HEK293 (cell line): ENCODE data around the gene NRL.

Experiments used
- ATF2 ChIP-seq: fragments of 450-650 bp; formaldehyde crosslinking; IDR thresholded peaks from 2 replicates; pipeline ENCODE4 v1.5.1; 2016; ENCODE audit warnings: missing biosample characterization, missing genetic modification characterization, low read depth
- EGR2 ChIP-seq: fragments of 450-650 bp; formaldehyde crosslinking; IDR thresholded peaks from 2 replicates; pipeline ENCODE4 v1.5.1; 2016; ENCODE audit warnings: low read depth, missing biosample characterization, missing genetic modification characterization
- GLI2 ChIP-seq: fragments of 450-650 bp; formaldehyde crosslinking; IDR thresholded peaks from 2 replicates; pipeline ENCODE4; 2017; ENCODE audit warnings: missing biosample characterization, missing genetic modification characterization, low read depth, borderline replicate concordance
- GLIS2 ChIP-seq: fragments of 450-650 bp; formaldehyde crosslinking; IDR thresholded peaks from 2 replicates; pipeline ENCODE4 v1.5.1; 2016; ENCODE audit warnings: missing biosample characterization, missing genetic modification characterization
- KLF1 ChIP-seq: fragments of 450-650 bp; formaldehyde crosslinking; IDR thresholded peaks from 2 replicates; pipeline ENCODE4 v1.5.1; 2016; ENCODE audit warnings: missing biosample characterization, missing genetic modification characterization
- KLF16 ChIP-seq: fragments of 450-650 bp; formaldehyde crosslinking; IDR thresholded peaks from 2 replicates; pipeline ENCODE4 v1.5.1; 2017; ENCODE audit warnings: missing biosample characterization, missing genetic modification characterization
- KLF17 ChIP-seq: fragments of 450-650 bp; formaldehyde crosslinking; IDR thresholded peaks from 2 replicates; pipeline ENCODE4 v1.5.1; 2016; ENCODE audit warnings: missing biosample characterization, missing genetic modification characterization
- SETDB1 ChIP-seq: IDR thresholded peaks from one replicate; pipeline ENCODE4 v1.6.1; 2017; ENCODE audit warnings: mild to moderate bottlenecking, low read length, moderate library complexity, mixed read lengths; ENCODE audit not compliant: insufficient read length
- SP2 ChIP-seq: fragments of 450-650 bp; formaldehyde crosslinking; IDR thresholded peaks from 2 replicates; pipeline ENCODE4 v1.5.1; 2016; ENCODE audit warnings: missing biosample characterization, missing genetic modification characterization
- ZBTB20 ChIP-seq: fragments of 450-650 bp; formaldehyde crosslinking; IDR thresholded peaks from 2 replicates; pipeline ENCODE4 v1.5.1; 2016; ENCODE audit warnings: missing biosample characterization, missing genetic modification characterization
- ZBTB21 ChIP-seq: fragments of 450-650 bp; formaldehyde crosslinking; IDR thresholded peaks from 2 replicates; pipeline ENCODE4 v1.5.1; 2017; ENCODE audit warnings: missing biosample characterization, missing genetic modification characterization
- ZBTB48 ChIP-seq: fragments of 450-650 bp; formaldehyde crosslinking; IDR thresholded peaks from 2 replicates; pipeline ENCODE4 v1.5.1; 2016; ENCODE audit warnings: missing biosample characterization, missing genetic modification characterization
- ZEB2 ChIP-seq: fragments of 450-650 bp; formaldehyde crosslinking; IDR thresholded peaks from 2 replicates; pipeline ENCODE4 v1.5.1; 2016; ENCODE audit warnings: missing biosample characterization, missing genetic modification characterization
- ZFP41 ChIP-seq: fragments of 450-650 bp; formaldehyde crosslinking; IDR thresholded peaks from 2 replicates; pipeline ENCODE4 v1.5.1; 2016; ENCODE audit warnings: missing biosample characterization, missing genetic modification characterization, borderline replicate concordance
- ZNF140 ChIP-seq: fragments of 450-650 bp; formaldehyde crosslinking; IDR thresholded peaks from 2 replicates; pipeline ENCODE4 v1.5.1; 2016; ENCODE audit warnings: missing biosample characterization, missing genetic modification characterization
- ZNF174 ChIP-seq: fragments of 450-650 bp; formaldehyde crosslinking; IDR thresholded peaks from 2 replicates; pipeline ENCODE4 v1.5.0; 2017; ENCODE audit warnings: missing biosample characterization, mild to moderate bottlenecking, missing genetic modification characterization
- ZNF239 ChIP-seq: fragments of 450-650 bp; formaldehyde crosslinking; IDR thresholded peaks from 2 replicates; pipeline ENCODE4 v1.5.1; 2016; ENCODE audit warnings: missing biosample characterization, missing genetic modification characterization
- ZNF302 ChIP-seq: fragments of 450-650 bp; formaldehyde crosslinking; IDR thresholded peaks from 2 replicates; pipeline ENCODE4 v1.5.1; 2016; ENCODE audit warnings: missing biosample characterization, missing genetic modification characterization, low read depth
- ZNF335 ChIP-seq: fragments of 450-650 bp; formaldehyde crosslinking; conservative IDR thresholded peaks from 2 replicates; pipeline ENCODE4 v1.5.1; 2016; ENCODE audit warnings: missing biosample characterization, missing genetic modification characterization
- ZNF37A ChIP-seq: fragments of 450-650 bp; IDR thresholded peaks from 2 replicates; pipeline ENCODE4 v1.5.1; 2018; ENCODE audit warnings: missing biosample characterization, missing genetic modification characterization
- ZNF529 ChIP-seq: fragments of 450-650 bp; formaldehyde crosslinking; IDR thresholded peaks from 2 replicates; pipeline ENCODE4 v1.5.1; 2017; ENCODE audit warnings: missing genetic modification characterization, missing biosample characterization; ENCODE audit not compliant: insufficient replicate concordance
- ZNF555 ChIP-seq: fragments of 450-650 bp; formaldehyde crosslinking; conservative IDR thresholded peaks from 2 replicates; pipeline ENCODE4 v1.5.1; 2017; ENCODE audit warnings: missing biosample characterization, mild to moderate bottlenecking, missing genetic modification characterization, inconsistent platforms
- ZNF600 ChIP-seq: fragments of 450-650 bp; formaldehyde crosslinking; IDR thresholded peaks from 2 replicates; pipeline ENCODE4 v1.5.1; 2016; ENCODE audit warnings: missing biosample characterization, missing genetic modification characterization
- ZNF654 ChIP-seq: fragments of 450-650 bp; formaldehyde crosslinking; IDR thresholded peaks from 2 replicates; pipeline ENCODE4 v1.5.1; 2016; ENCODE audit warnings: low read depth, missing biosample characterization, missing genetic modification characterization
- ZNF660 ChIP-seq: fragments of 450-650 bp; IDR thresholded peaks from 2 replicates; pipeline ENCODE4 v1.5.1; 2018; ENCODE audit warnings: missing biosample characterization, mild to moderate bottlenecking, missing genetic modification characterization
- ZNF76 ChIP-seq: fragments of 450-650 bp; formaldehyde crosslinking; IDR thresholded peaks from 2 replicates; pipeline ENCODE4; 2016; ENCODE audit warnings: low read depth, missing biosample characterization, missing genetic modification characterization, borderline replicate concordance
- ZNF777 ChIP-seq: fragments of 450-650 bp; formaldehyde crosslinking; IDR thresholded peaks from 2 replicates; pipeline ENCODE4 v1.5.1; 2017; ENCODE audit warnings: missing biosample characterization, missing genetic modification characterization, borderline replicate concordance
- ZNF785 ChIP-seq: fragments of 450-650 bp; formaldehyde crosslinking; IDR thresholded peaks from 2 replicates; pipeline ENCODE4 v1.5.1; 2016; ENCODE audit warnings: missing biosample characterization, missing genetic modification characterization
- ZSCAN30 ChIP-seq: fragments of 450-650 bp; IDR thresholded peaks from 2 replicates; pipeline ENCODE4 v1.5.1; 2018; ENCODE audit warnings: missing biosample characterization, mild to moderate bottlenecking, missing genetic modification characterization, moderate library complexity
- TF ChIP-seq, protein P1 (sequence below): fragments of 450-650 bp; formaldehyde crosslinking; IDR thresholded peaks from 2 replicates; pipeline ENCODE4 v1.5.1; 2016; ENCODE audit warnings: missing biosample characterization, missing genetic modification characterization
- TF ChIP-seq, protein P2 (sequence below): fragments of 450-650 bp; formaldehyde crosslinking; IDR thresholded peaks from 2 replicates; pipeline ENCODE4 v1.5.1; 2016; ENCODE audit warnings: missing biosample characterization, missing genetic modification characterization
- TF ChIP-seq, protein P3 (sequence below): fragments of 450-650 bp; formaldehyde crosslinking; IDR thresholded peaks from 2 replicates; pipeline ENCODE4 v1.5.1; 2017; ENCODE audit warnings: missing biosample characterization, mild to moderate bottlenecking, missing genetic modification characterization, moderate library complexity

Gene NRL

DNA sequence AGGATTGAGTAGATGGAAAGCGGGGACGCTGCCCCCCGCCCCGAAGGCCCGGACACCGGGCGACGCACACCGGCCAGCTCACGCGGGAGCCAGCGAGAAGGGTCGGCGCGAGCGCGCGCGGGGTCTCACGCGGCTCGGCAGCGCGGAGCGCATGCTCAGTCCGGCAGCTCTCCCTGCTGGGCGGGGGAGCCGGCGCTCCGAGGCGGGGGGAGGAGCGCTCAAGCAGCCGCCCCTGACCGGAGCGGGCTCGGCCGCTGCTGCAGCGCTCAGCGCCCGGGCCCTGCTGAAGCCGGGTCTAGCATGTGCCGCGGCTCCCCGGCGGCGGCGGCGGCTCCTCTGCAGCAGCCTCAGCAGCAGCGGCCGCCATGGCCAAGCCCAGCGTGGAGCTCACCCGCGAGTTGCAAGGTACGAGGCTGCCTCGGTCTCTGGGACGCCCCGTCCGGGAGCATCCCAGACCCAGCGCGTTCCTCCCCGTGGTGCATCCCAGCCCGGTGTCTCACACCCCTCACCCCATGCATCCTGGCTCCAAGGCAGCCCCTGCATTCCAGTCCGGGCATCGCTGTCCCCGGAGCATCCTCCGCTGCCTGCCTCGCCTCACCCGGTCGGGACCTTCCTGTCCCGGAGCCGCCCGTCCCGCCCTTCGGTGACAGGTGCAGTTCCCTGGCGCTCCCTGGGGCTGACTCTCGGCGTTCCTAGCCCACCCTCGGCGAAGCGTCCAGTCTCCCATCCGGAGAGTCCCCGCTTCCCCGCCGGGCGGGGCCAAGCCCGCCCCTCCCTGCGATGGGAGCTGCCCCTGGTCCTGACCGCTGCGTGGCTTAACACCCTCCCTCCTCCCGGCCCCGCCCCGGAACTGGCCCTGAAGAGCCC lies 62.7 kb downstream of the NRL start, which contains the start of gene CARMIL3 (continued):
- TF ChIP-seq ATF2 (no peak), ZNF600 (tag by site-specific recombination) (peak; percentile 83), ZNF140 (tag by site-specific recombination) (no peak), GLI2 (tag by site-specific recombination) (no peak), ZBTB48 (tag by site-specific recombination) (peak; percentile 64), ZNF239 (tag by site-specific recombination) (no peak), ZFP41 (tag by site-specific recombination) (no peak), SETDB1 (no peak), ZNF529 (no peak), ZSCAN30 (tag by site-specific recombination) (no peak), GLIS2 (tag by site-specific recombination) (peak; percentile 55; the same call in 1 of the 2 replicates), ZNF76 (tag by site-specific recombination) (0 out of 2 replicates have a peak, but pooled peaks have one; percentile 12), ZNF37A (tag by site-specific recombination) (no peak), ZNF302 (tag by site-specific recombination) (no peak), KLF16 (tag by site-specific recombination) (peak; percentile 42), ZNF174 (tag by site-specific recombination) (no peak), KLF1 (tag by site-specific recombination) (peak; percentile 88), SP2 (peak; percentile 87), ZNF660 (tag by site-specific recombination) (no peak), KLF17 (no peak; the same call in 1 of the 2 replicates), ZNF785 (tag by site-specific recombination) (no peak), ZNF335 (tag by site-specific recombination) (peak; percentile 49), ZNF777 (tag by site-specific recombination) (no peak; the same call in 1 of the 2 replicates), ZEB2 (tag by site-specific recombination) (peak; percentile 34; the same call in 1 of the 2 replicates), ZBTB21 (tag by site-specific recombination) (no peak), EGR2 (no peak), ZNF654 (tag by site-specific recombination) (no peak), ZNF555 (no peak), ZBTB20 (tag by site-specific recombination) (peak; percentile 73)
- TF ChIP-seq, protein P1, sequence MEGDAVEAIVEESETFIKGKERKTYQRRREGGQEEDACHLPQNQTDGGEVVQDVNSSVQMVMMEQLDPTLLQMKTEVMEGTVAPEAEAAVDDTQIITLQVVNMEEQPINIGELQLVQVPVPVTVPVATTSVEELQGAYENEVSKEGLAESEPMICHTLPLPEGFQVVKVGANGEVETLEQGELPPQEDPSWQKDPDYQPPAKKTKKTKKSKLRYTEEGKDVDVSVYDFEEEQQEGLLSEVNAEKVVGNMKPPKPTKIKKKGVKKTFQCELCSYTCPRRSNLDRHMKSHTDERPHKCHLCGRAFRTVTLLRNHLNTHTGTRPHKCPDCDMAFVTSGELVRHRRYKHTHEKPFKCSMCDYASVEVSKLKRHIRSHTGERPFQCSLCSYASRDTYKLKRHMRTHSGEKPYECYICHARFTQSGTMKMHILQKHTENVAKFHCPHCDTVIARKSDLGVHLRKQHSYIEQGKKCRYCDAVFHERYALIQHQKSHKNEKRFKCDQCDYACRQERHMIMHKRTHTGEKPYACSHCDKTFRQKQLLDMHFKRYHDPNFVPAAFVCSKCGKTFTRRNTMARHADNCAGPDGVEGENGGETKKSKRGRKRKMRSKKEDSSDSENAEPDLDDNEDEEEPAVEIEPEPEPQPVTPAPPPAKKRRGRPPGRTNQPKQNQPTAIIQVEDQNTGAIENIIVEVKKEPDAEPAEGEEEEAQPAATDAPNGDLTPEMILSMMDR, result 0 out of 2 replicates have a peak, but pooled peaks have one; percentile 12
- TF ChIP-seq, protein P2, sequence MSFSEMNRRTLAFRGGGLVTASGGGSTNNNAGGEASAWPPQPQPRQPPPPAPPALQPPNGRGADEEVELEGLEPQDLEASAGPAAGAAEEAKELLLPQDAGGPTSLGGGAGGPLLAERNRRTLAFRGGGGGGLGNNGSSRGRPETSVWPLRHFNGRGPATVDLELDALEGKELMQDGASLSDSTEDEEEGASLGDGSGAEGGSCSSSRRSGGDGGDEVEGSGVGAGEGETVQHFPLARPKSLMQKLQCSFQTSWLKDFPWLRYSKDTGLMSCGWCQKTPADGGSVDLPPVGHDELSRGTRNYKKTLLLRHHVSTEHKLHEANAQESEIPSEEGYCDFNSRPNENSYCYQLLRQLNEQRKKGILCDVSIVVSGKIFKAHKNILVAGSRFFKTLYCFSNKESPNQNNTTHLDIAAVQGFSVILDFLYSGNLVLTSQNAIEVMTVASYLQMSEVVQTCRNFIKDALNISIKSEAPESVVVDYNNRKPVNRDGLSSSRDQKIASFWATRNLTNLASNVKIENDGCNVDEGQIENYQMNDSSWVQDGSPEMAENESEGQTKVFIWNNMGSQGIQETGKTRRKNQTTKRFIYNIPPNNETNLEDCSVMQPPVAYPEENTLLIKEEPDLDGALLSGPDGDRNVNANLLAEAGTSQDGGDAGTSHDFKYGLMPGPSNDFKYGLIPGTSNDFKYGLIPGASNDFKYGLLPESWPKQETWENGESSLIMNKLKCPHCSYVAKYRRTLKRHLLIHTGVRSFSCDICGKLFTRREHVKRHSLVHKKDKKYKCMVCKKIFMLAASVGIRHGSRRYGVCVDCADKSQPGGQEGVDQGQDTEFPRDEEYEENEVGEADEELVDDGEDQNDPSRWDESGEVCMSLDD, result no peak
- TF ChIP-seq, protein P3, sequence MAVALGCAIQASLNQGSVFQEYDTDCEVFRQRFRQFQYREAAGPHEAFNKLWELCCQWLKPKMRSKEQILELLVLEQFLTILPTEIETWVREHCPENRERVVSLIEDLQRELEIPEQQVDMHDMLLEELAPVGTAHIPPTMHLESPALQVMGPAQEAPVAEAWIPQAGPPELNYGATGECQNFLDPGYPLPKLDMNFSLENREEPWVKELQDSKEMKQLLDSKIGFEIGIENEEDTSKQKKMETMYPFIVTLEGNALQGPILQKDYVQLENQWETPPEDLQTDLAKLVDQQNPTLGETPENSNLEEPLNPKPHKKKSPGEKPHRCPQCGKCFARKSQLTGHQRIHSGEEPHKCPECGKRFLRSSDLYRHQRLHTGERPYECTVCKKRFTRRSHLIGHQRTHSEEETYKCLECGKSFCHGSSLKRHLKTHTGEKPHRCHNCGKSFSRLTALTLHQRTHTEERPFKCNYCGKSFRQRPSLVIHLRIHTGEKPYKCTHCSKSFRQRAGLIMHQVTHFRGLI (tag by site-specific recombination), result 0 out of 2 replicates have a peak, but pooled peaks have one; percentile 13
